Colonic mucosa (tissue), 4 donors: ENCODE results near the gene AIG1. TPM values are rescaled to one million over a fixed set of nuclear protein-coding genes. Genes with fewer than 3 reads are reported as not detected.

ENCODE experiments used
- DNase-seq: peaks from one replicate; pipeline ENCODE4 v3.0.0-alpha.2; 2020
- H3K27ac ChIP-seq: fragments of 200-600 bp; one replicate; pipeline ENCODE4 v1.8.0; 2021
- H3K27me3 ChIP-seq: fragments of 200-600 bp; one replicate; pipeline ENCODE4 v1.8.0; 2021
- H3K36me3 ChIP-seq: fragments of 200-600 bp; one replicate; pipeline ENCODE4 v1.8.0; 2021
- H3K4me1 ChIP-seq: fragments of 200-600 bp; one replicate; pipeline ENCODE4 v1.8.0; 2021; ENCODE audit warnings: mild to moderate bottlenecking
- H3K4me3 ChIP-seq: fragments of 200-600 bp; one replicate; pipeline ENCODE4 v1.8.0; 2021
- H3K9ac ChIP-seq, 2 donors: one replicate each; pipeline ENCODE4 v1.7.0; 2013; ENCODE audit warnings: control low read depth in 2 of 2, low read depth in 2 of 2, low read length in 2 of 2
- H3K9me3 ChIP-seq: fragments of 200-600 bp; one replicate; pipeline ENCODE4 v1.8.0; 2021
- CTCF ChIP-seq: fragments of 200-600 bp; IDR thresholded peaks from one replicate; pipeline ENCODE4 v1.8.0; 2022; ENCODE audit warnings: antibody characterized with exemption, mild to moderate bottlenecking
- intact Hi-C: fragments of 100-400 bp; cut with DNase I; formaldehyde crosslinking; loops from one replicate; pipeline ENCODE4 v1.14.1; 2022
- total RNA-seq, 2 donors: library from RNA; stranded (reverse); fragmentation: NEBNext Ultra II Directional in 1 of 2; extraction: Animal tissue kit (Norgen Biotek cat#: 25700) in 1 of 2; gene quantifications; one replicate each; pipeline ENCODE4 v1.2.1, GENCODE V29; 2021
- donor health status: healthy.
- donor health status: DM: no; HTN: no; CAD: no.
- donor health status: DM: no; HTN: no; CAD: no.

The AIG1 gene
- total RNA-seq, 2 donors from 2014 or later: 24.2 to 28.8 TPM

- TF ChIP-seq CTCF: no peak
- H3K27me3 ChIP-seq: no peaks in the 10 kb centered on the region
- no peak overlapping the region for H3K4me3 ChIP-seq
- no peaks in the 10 kb centered on the region for H3K4me1 ChIP-seq
- no peaks in the 10 kb centered on the region for H3K9me3 ChIP-seq
- no peak overlapping the region for H3K27ac ChIP-seq
- intact Hi-C loops: no loop called here
- no peak overlapping the region for H3K9ac ChIP-seq
- DNase-seq: no peak
- H3K36me3 ChIP-seq: no peaks in the 10 kb centered on the region
Measured at GRCh38 chr6:143372199-143372882, 311.7 kb downstream of the AIG1 start.

- intact Hi-C loops: no loop called here
- H3K4me1 ChIP-seq: no peaks in the 10 kb centered on the region
- no peak for TF ChIP-seq CTCF
- no peak overlapping the region for H3K9ac ChIP-seq
- H3K27me3 ChIP-seq: no peaks in the 10 kb centered on the region
- no peak for DNase-seq
- H3K27ac ChIP-seq: no peak overlapping the region
- H3K4me3 ChIP-seq: no peak overlapping the region
- no peaks in the 10 kb centered on the region for H3K36me3 ChIP-seq
- H3K9me3 ChIP-seq: no peaks in the 10 kb centered on the region
Measured at GRCh38 chr6:143374014-143374413, 313.3 kb downstream of the AIG1 start.

GRCh38 chr6:143375022-143375585 is 314.4 kb downstream of the AIG1 start:
- Histone ChIP-seq H3K4me3 (no peak overlapping the region), H3K9me3 (no peaks in the 10 kb centered on the region), H3K9ac (no peak overlapping the region), H3K27me3 (no peaks in the 10 kb centered on the region), H3K36me3 (no peaks in the 10 kb centered on the region), H3K27ac (no peak overlapping the region), H3K4me1 (no peaks in the 10 kb centered on the region)
- no peak for DNase-seq
- intact Hi-C loops: no loop called here
- TF ChIP-seq CTCF: no peak

- TF ChIP-seq CTCF: no peak
- H3K27ac ChIP-seq: no peak overlapping the region
- no peaks in the 10 kb centered on the region for H3K27me3 ChIP-seq
- no peaks in the 10 kb centered on the region for H3K4me1 ChIP-seq
- no peaks in the 10 kb centered on the region for H3K36me3 ChIP-seq
- H3K9me3 ChIP-seq: no peaks in the 10 kb centered on the region
- DNase-seq: no peak
- intact Hi-C loops: no loop called here
- no peak overlapping the region for H3K9ac ChIP-seq
- H3K4me3 ChIP-seq: no peak overlapping the region
Measured at GRCh38 chr6:143376375-143376774, 315.7 kb downstream of the AIG1 start.

- Histone ChIP-seq H3K9ac (no peak overlapping the region), H3K4me1 (no peaks in the 10 kb centered on the region), H3K4me3 (no peak overlapping the region), H3K27me3 (no peaks in the 10 kb centered on the region), H3K27ac (no peak overlapping the region), H3K9me3 (no peaks in the 10 kb centered on the region), H3K36me3 (no peaks in the 10 kb centered on the region)
- TF ChIP-seq CTCF: no peak
- intact Hi-C loops: no loop called here
- no peak for DNase-seq
Measured at GRCh38 chr6:143376861-143377260, 316.2 kb downstream of the AIG1 start.
